NT2/D1 (cell line): ENCODE results near the gene TBCD.

Source experiments
- DNase-seq: peaks from one replicate; pipeline ENCODE4 v3.0.0-alpha.2; 2011; ENCODE audit warnings: low read depth, low spot score
- H3K27me3 ChIP-seq: 2 replicates; pipeline ENCODE4 v1.6.0; 2011; ENCODE audit warnings: mild to moderate bottlenecking; ENCODE audit not compliant: insufficient read length, insufficient read depth
- H3K36me3 ChIP-seq: 2 replicates; pipeline ENCODE4 v1.6.1; 2011; ENCODE audit warnings: mild to moderate bottlenecking, low read length, mixed read lengths; ENCODE audit not compliant: insufficient read depth, insufficient read length
- H3K4me1 ChIP-seq: 2 replicates; pipeline ENCODE4 v1.5.1; 2011; ENCODE audit not compliant: insufficient read depth, insufficient read length
- H3K4me3 ChIP-seq: 2 replicates; pipeline ENCODE4 v1.5.1; 2011; ENCODE audit warnings: low read depth; ENCODE audit not compliant: insufficient read length
- H3K9ac ChIP-seq: 2 replicates; pipeline ENCODE4 v1.6.0; 2011; ENCODE audit warnings: low read depth; ENCODE audit not compliant: insufficient read length
- H3K9me3 ChIP-seq: 2 replicates; pipeline ENCODE4 v1.5.1; 2011; ENCODE audit warnings: mild to moderate bottlenecking, low read length; ENCODE audit not compliant: insufficient read depth
- SUZ12 ChIP-seq: IDR thresholded peaks from 2 replicates; pipeline ENCODE4 v1.6.1; 2011; ENCODE audit not compliant: insufficient read length, insufficient read depth; ENCODE audit errors: extremely low read depth
- YY1 ChIP-seq: IDR thresholded peaks from 2 replicates; pipeline ENCODE4 v1.6.1; 2011; ENCODE audit not compliant: insufficient read length, insufficient read depth
- ZNF274 ChIP-seq: IDR thresholded peaks from 2 replicates; pipeline ENCODE4 v1.6.1; 2011; ENCODE audit warnings: mild to moderate bottlenecking, low read depth, low read length

Gene TBCD

GRCh38 chr17:82875407-82875856 is 123.6 kb downstream of the TBCD start:
- Histone ChIP-seq H3K27me3 (no peaks in the 10 kb centered on the region), H3K36me3 (peaks cover 41% of the 10 kb centered on the region), H3K4me3 (no peak overlapping the region), H3K9me3 (no peaks in the 10 kb centered on the region), H3K9ac (peak overlapping the region; percentile 9), H3K4me1 (peaks cover 6% of the 10 kb centered on the region)
- no peak for TF ChIP-seq YY1
- no peak for TF ChIP-seq SUZ12
- no peak for TF ChIP-seq ZNF274
- DNase-seq: no peak

GRCh38 chr17:82876149-82876548 is 124.3 kb downstream of the TBCD start:
- H3K4me1 ChIP-seq: peaks cover 6% of the 10 kb centered on the region
- TF ChIP-seq ZNF274 (no peak), YY1 (no peak), SUZ12 (no peak)
- H3K9me3 ChIP-seq: no peaks in the 10 kb centered on the region
- H3K36me3 ChIP-seq: peaks cover 34% of the 10 kb centered on the region
- H3K9ac ChIP-seq: peak overlapping the region; percentile 28
- no peaks in the 10 kb centered on the region for H3K27me3 ChIP-seq
- no peak overlapping the region for H3K4me3 ChIP-seq
- DNase-seq: no peak

- TF ChIP-seq ZNF274 (no peak), SUZ12 (no peak), YY1 (no peak)
- H3K36me3 ChIP-seq: peaks cover 27% of the 10 kb centered on the region
- no peak for DNase-seq
- H3K27me3 ChIP-seq: no peaks in the 10 kb centered on the region
- no peak overlapping the region for H3K4me3 ChIP-seq
- H3K9me3 ChIP-seq: no peaks in the 10 kb centered on the region
- H3K9ac ChIP-seq: peak overlapping the region; percentile 46
- H3K4me1 ChIP-seq: peaks cover 10% of the 10 kb centered on the region
Observed at GRCh38 chr17:82876602-82877379, 124.9 kb downstream of the TBCD start.

- no peak for TF ChIP-seq ZNF274
- TF ChIP-seq SUZ12: no peak
- no peak for TF ChIP-seq YY1
- peaks cover 17% of the 10 kb centered on the region for H3K36me3 ChIP-seq
- H3K27me3 ChIP-seq: no peaks in the 10 kb centered on the region
- H3K9me3 ChIP-seq: no peaks in the 10 kb centered on the region
- H3K4me3 ChIP-seq: no peak overlapping the region
- DNase-seq: no peak
- H3K4me1 ChIP-seq: peaks cover 15% of the 10 kb centered on the region
- no peak overlapping the region for H3K9ac ChIP-seq
Observed at GRCh38 chr17:82878527-82878926, 126.7 kb downstream of the TBCD start.

- H3K9me3 ChIP-seq: no peaks in the 10 kb centered on the region
- peaks cover 16% of the 10 kb centered on the region for H3K4me1 ChIP-seq
- no peak overlapping the region for H3K9ac ChIP-seq
- peaks cover 14% of the 10 kb centered on the region for H3K36me3 ChIP-seq
- TF ChIP-seq SUZ12: no peak
- no peak for TF ChIP-seq YY1
- no peak for TF ChIP-seq ZNF274
- no peaks in the 10 kb centered on the region for H3K27me3 ChIP-seq
- no peak for DNase-seq
- no peak overlapping the region for H3K4me3 ChIP-seq
Observed at GRCh38 chr17:82879241-82879640, 127.4 kb downstream of the TBCD start.

- peaks cover 23% of the 10 kb centered on the region for H3K36me3 ChIP-seq
- no peaks in the 10 kb centered on the region for H3K27me3 ChIP-seq
- TF ChIP-seq ZNF274 (no peak), YY1 (no peak), SUZ12 (no peak)
- no peak overlapping the region for H3K4me3 ChIP-seq
- no peaks in the 10 kb centered on the region for H3K9me3 ChIP-seq
- peak overlapping the region; percentile 46 for H3K9ac ChIP-seq
- DNase-seq: no peak
- H3K4me1 ChIP-seq: peaks cover 16% of the 10 kb centered on the region
Observed at GRCh38 chr17:82880620-82881323, 128.9 kb downstream of the TBCD start.

GRCh38 chr17:82881324-82881823 is 129.5 kb downstream of the TBCD start:
- Histone ChIP-seq H3K9me3 (no peaks in the 10 kb centered on the region), H3K27me3 (no peaks in the 10 kb centered on the region), H3K9ac (no peak overlapping the region), H3K36me3 (peaks cover 23% of the 10 kb centered on the region), H3K4me1 (peaks cover 17% of the 10 kb centered on the region), H3K4me3 (no peak overlapping the region)
- no peak for TF ChIP-seq SUZ12
- TF ChIP-seq ZNF274: no peak
- DNase-seq: no peak
